Neural cell (in vitro differentiated cells): ENCODE results near the gene MAPK4. TPM values are rescaled to one million over a fixed set of nuclear protein-coding genes. Genes with fewer than 3 reads are reported as not detected.

Experiments
- H2AFZ ChIP-seq: fragments of 200-600, 300-800 bp; sonication (generic), shearing (Covaris generic); 2 replicates; pipeline ENCODE4 v1.6.0; 2014; ENCODE audit warnings: low read depth, mild to moderate bottlenecking, antibody characterized with exemption, low read length, moderate library complexity
- H3F3A ChIP-seq: fragments of 200-600 bp; shearing (Covaris generic); 2 replicates; pipeline ENCODE4 v1.6.1; 2016; ENCODE audit warnings: mild to moderate bottlenecking, moderate library complexity, mixed read lengths, antibody characterized with exemption, low read length; ENCODE audit not compliant: insufficient read depth, poor library complexity, severe bottlenecking
- H3K27ac ChIP-seq: fragments of 200-600, 300-800 bp; sonication (generic), shearing (Covaris generic); 2 replicates; pipeline ENCODE4 v1.5.1; 2014; ENCODE audit warnings: mild to moderate bottlenecking, low read length, moderate library complexity
- H3K27me3 ChIP-seq: fragments of 300-800, 200-600 bp; sonication (generic), shearing (Covaris generic); 2 replicates; pipeline ENCODE4 v1.6.0; 2014; ENCODE audit warnings: mild to moderate bottlenecking, low read depth, low read length, moderate library complexity; ENCODE audit not compliant: insufficient read depth
- H3K36me3 ChIP-seq: fragments of 300-800, 200-600 bp; sonication (generic), shearing (Covaris generic); 2 replicates; pipeline ENCODE4 v1.5.1; 2014; ENCODE audit warnings: mild to moderate bottlenecking, antibody characterized with exemption, low read length, moderate library complexity; ENCODE audit not compliant: insufficient read depth
- H3K4me2 ChIP-seq: fragments of 300-800, 200-600 bp; sonication (generic), shearing (Covaris generic); 2 replicates; pipeline ENCODE4 v1.6.0; 2014; ENCODE audit warnings: mild to moderate bottlenecking, low read length
- H3K4me3 ChIP-seq: fragments of 300-800, 200-600 bp; sonication (generic), shearing (Covaris generic); 2 replicates; pipeline ENCODE4 v1.5.1; 2014; ENCODE audit warnings: mild to moderate bottlenecking, low read length, moderate library complexity
- H3K79me2 ChIP-seq: fragments of 200-600 bp; shearing (Covaris generic); replicated peaks from 2 replicates; pipeline ENCODE4 v1.6.0; 2014; ENCODE audit warnings: mild to moderate bottlenecking, low read length, moderate library complexity; ENCODE audit not compliant: insufficient read depth
- H3K9ac ChIP-seq: fragments of 300-800, 200-600 bp; sonication (generic), shearing (Covaris generic); 2 replicates; pipeline ENCODE4 v1.6.1; 2016; ENCODE audit warnings: mild to moderate bottlenecking, low read length, mixed read lengths
- H3K9me2 ChIP-seq: fragments of 200-600 bp; shearing (Covaris generic); 2 replicates; pipeline ENCODE4 v1.6.1; 2016; ENCODE audit warnings: mild to moderate bottlenecking, low read length, mixed read lengths; ENCODE audit not compliant: insufficient read depth
- H3K9me3 ChIP-seq: fragments of 200-600, 300-800 bp; sonication (generic), shearing (Covaris generic); 2 replicates; pipeline ENCODE4 v1.6.1; 2016; ENCODE audit warnings: mild to moderate bottlenecking, mixed run types, low read length, moderate library complexity, mixed read lengths
- H4K20me1 ChIP-seq: fragments of 200-600 bp; shearing (Covaris generic); 2 replicates; pipeline ENCODE4 v1.6.1; 2016; ENCODE audit warnings: mild to moderate bottlenecking, mixed run types; ENCODE audit not compliant: insufficient read depth
- CTCF ChIP-seq: fragments of 450-650 bp; IDR thresholded peaks from 2 replicates; pipeline ENCODE4 v1.5.1; 2014; ENCODE audit warnings: antibody characterized with exemption, mild to moderate bottlenecking, moderate library complexity; ENCODE audit not compliant: poor library complexity, severe bottlenecking
- EP300 ChIP-seq: fragments of 450-650 bp; conservative IDR thresholded peaks from 2 replicates; pipeline ENCODE4 v1.6.1; 2014; ENCODE audit warnings: antibody characterized with exemption, mild to moderate bottlenecking, moderate library complexity; ENCODE audit not compliant: poor library complexity, severe bottlenecking
- EZH2 ChIP-seq: fragments of 200-600, 300-800 bp; shearing (Covaris generic), sonication (generic); IDR thresholded peaks from 2 replicates; pipeline ENCODE4 v1.6.1; 2014; ENCODE audit warnings: antibody characterized with exemption, low read length, borderline replicate concordance, mild to moderate bottlenecking; ENCODE audit not compliant: insufficient read depth, poor library complexity, severe bottlenecking
- MXI1 ChIP-seq: fragments of 450-650 bp; conservative IDR thresholded peaks from 2 replicates; pipeline ENCODE4 v1.6.1; 2014; ENCODE audit warnings: antibody characterized with exemption, mild to moderate bottlenecking; ENCODE audit not compliant: poor library complexity, severe bottlenecking
- POLR2AphosphoS5 ChIP-seq: IDR thresholded peaks from 2 replicates; pipeline ENCODE4 v1.6.1; 2012
- RAD21 ChIP-seq: fragments of 450-650 bp; conservative IDR thresholded peaks from 2 replicates; pipeline ENCODE4 v1.6.1; 2014; ENCODE audit warnings: antibody characterized with exemption, mild to moderate bottlenecking, moderate library complexity
- REST ChIP-seq: IDR thresholded peaks from 2 replicates; pipeline ENCODE4 v1.6.1; 2012; ENCODE audit warnings: borderline replicate concordance
- SMC3 ChIP-seq: fragments of 450-650 bp; conservative IDR thresholded peaks from 2 replicates; pipeline ENCODE4 v1.6.1; 2014; ENCODE audit warnings: antibody characterized with exemption, mild to moderate bottlenecking, moderate library complexity; ENCODE audit not compliant: poor library complexity
- TAF1 ChIP-seq: IDR thresholded peaks from 2 replicates; pipeline ENCODE4 v1.6.1; 2012; ENCODE audit warnings: low read depth
- polyA plus RNA-seq: library from polyadenylated mRNA; depleted of rRNA; stranded (reverse); fragments of >200 nt; gene quantifications from 2 replicates; pipeline ENCODE4 v1.2.3, GENCODE V29; 2014

MAPK4 gene
- polyA plus RNA-seq, 1 donor from 2014 or later = 12.7 TPM

- H3K36me3 ChIP-seq = no peaks in the 10 kb centered on the region
- H3K4me2 ChIP-seq = no peak overlapping the region
- no peak overlapping the region for H2AFZ ChIP-seq
- no peak overlapping the region for H3K27ac ChIP-seq
- no peaks in the 10 kb centered on the region for H4K20me1 ChIP-seq
- H3K9ac ChIP-seq = no peak overlapping the region
- H3K4me3 ChIP-seq = no peak overlapping the region
- no peaks in the 10 kb centered on the region for H3K79me2 ChIP-seq
- H3F3A ChIP-seq = no peaks in the 10 kb centered on the region
- no peaks in the 10 kb centered on the region for H3K9me2 ChIP-seq
- no peaks in the 10 kb centered on the region for H3K9me3 ChIP-seq
- H3K27me3 ChIP-seq = no peaks in the 10 kb centered on the region
- TF ChIP-seq EP300 (no peak), SMC3 (no peak), REST (no peak), MXI1 (no peak), RAD21 (no peak), TAF1 (no peak), CTCF (no peak), POLR2AphosphoS5 (no peak), EZH2 (no peak)
Measured at GRCh38 chr18:50630895-50631294, 71.0 kb downstream of the MAPK4 start.

GRCh38 chr18:50632895-50633515, 73.1 kb downstream of the MAPK4 start:
- Histone ChIP-seq H2AFZ (no peak overlapping the region), H3K79me2 (no peaks in the 10 kb centered on the region)

More at GRCh38 chr18:50632895-50633515, 73.1 kb downstream of the MAPK4 start:
- Histone ChIP-seq H3K27me3 (no peaks in the 10 kb centered on the region), H3K9me2 (no peaks in the 10 kb centered on the region), H3K4me3 (no peak overlapping the region), H4K20me1 (no peaks in the 10 kb centered on the region), H3K4me2 (no peak overlapping the region), H3K9me3 (no peaks in the 10 kb centered on the region), H3F3A (no peaks in the 10 kb centered on the region), H3K27ac (no peak overlapping the region), H3K36me3 (no peaks in the 10 kb centered on the region), H3K9ac (no peak overlapping the region)
- TF ChIP-seq REST (no peak), EP300 (no peak), RAD21 (no peak), CTCF (no peak), TAF1 (no peak), EZH2 (no peak), MXI1 (no peak), SMC3 (no peak), POLR2AphosphoS5 (no peak)
